Mucosa of rectum (tissue), 2 donors: ENCODE measurements around the gene VWF.

Experiments used
- H3K27ac ChIP-seq, 2 donors: one replicate each; pipeline ENCODE4 v1.7.0; 2013; ENCODE audit warnings: inconsistent platforms in 2 of 2, low read depth in 2 of 2, low read length in 2 of 2
- H3K27me3 ChIP-seq, 2 donors: one replicate each; pipeline ENCODE4 v1.7.0; 2013; ENCODE audit warnings: low read length in 2 of 2; ENCODE audit not compliant: control insufficient read depth in 2 of 2, insufficient read depth in 2 of 2
- H3K36me3 ChIP-seq, 2 donors: one replicate each; pipeline ENCODE4 v1.7.0; 2013; ENCODE audit warnings: low read length in 2 of 2; ENCODE audit not compliant: control insufficient read depth in 2 of 2, insufficient read depth in 2 of 2
- H3K4me1 ChIP-seq, 2 donors: one replicate each; pipeline ENCODE4 v1.7.0; 2013; ENCODE audit warnings: low read length in 2 of 2, mild to moderate bottlenecking in 1 of 2; ENCODE audit not compliant: control insufficient read depth in 2 of 2, insufficient read depth in 2 of 2
- H3K4me3 ChIP-seq, 2 donors: one replicate each; pipeline ENCODE4 v1.7.0; 2013; ENCODE audit warnings: low read length in 2 of 2
- H3K9ac ChIP-seq, 2 donors: one replicate each; pipeline ENCODE4 v1.7.0; 2013; ENCODE audit warnings: low read length in 2 of 2, low read depth in 1 of 2, mild to moderate bottlenecking in 1 of 2
- H3K9me3 ChIP-seq, 2 donors: one replicate each; pipeline ENCODE4 v1.7.0; 2013; ENCODE audit warnings: low read length in 2 of 2; ENCODE audit not compliant: control insufficient read depth in 2 of 2
- donor health status: healthy.
- donor health status: Normal muscosa, but diverticular disease.

VWF gene

DNA sequence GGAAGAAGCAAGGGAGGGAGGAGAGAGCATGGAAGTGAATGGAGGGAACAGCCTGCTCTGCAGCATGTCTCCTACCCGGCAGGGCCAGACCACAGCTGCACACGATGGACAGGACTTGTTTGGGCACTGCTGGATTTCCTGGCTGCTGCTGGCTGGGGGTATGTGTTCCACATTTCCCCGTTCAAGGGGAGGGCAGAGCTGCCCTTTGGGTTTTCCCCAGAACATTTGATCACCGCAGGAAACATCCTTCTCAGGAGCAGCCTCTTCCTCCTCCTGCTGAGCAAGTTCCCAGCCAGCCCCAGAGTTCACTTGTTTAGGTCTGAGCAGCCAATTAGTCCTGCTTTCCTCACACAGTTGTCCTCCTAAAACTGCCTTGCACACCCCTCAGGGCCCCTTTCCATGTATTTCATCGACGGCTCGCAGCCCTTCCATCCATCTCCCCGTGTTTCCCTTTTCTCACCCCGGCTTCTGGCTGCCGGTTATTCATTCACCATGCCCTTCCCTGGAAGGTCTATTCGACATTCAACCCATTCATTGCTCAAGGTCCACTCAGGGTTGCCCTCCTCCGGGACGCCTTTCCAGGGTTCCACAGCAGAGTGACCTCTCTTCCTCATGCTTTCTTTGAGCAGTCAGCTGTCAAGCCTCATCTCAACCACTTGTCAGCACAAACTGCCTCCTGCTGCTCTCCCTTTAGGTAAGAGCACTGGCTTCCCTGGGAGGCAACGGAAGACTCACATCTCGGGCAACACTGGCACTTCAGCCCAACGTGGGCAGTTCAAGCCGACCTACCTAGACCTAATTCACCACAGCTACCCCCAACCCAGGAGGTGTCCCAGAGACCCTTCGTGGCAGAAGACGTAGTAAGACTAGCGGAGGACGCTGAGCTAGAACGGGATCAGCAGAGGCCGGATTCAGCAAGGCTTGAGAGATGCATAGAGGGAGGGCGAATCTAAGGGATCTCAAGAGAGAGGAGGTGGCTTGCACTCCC, 159.3 kb downstream of the VWF start:
- no peaks in the 10 kb centered on the region for H3K4me1 ChIP-seq

DNA sequence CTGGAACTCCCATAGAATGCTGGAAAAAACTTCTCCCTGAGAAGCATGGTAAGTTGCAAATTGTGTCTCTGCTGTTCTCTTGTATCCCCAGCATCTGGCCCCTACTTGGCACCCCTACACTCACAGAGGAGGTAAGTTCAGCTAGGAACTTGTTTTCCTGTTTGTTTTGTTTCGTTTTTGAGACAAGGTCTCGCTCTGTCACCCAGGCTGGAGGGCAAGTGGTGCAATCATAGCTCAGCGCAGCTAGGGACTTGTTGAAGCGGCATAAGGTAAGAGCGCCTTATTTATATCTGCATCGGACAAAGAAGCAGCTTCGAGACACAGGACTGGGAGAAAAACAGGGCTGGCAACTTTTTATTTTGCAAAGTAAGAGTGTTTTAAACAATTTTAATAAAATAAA, 161.0 kb downstream of the VWF start:
- H3K4me3 ChIP-seq, result no peak overlapping the region
- H3K4me1 ChIP-seq, result no peaks in the 10 kb centered on the region
- no peak overlapping the region for H3K9ac ChIP-seq
- H3K36me3 ChIP-seq, result no peaks in the 10 kb centered on the region
- no peak overlapping the region for H3K27ac ChIP-seq
- H3K27me3 ChIP-seq, result peaks cover 0 to 8% of the 10 kb centered on the region in 2 donors
- H3K9me3 ChIP-seq, result no peaks in the 10 kb centered on the region

More for the DNA sequence above, 159.3 kb downstream of the VWF start:
- no peaks in the 10 kb centered on the region for H3K36me3 ChIP-seq
- peaks cover 0 to 8% of the 10 kb centered on the region in 2 donors for H3K27me3 ChIP-seq
- H3K9ac ChIP-seq, result no peak overlapping the region
- no peaks in the 10 kb centered on the region for H3K9me3 ChIP-seq
- no peak overlapping the region for H3K27ac ChIP-seq
- no peak overlapping the region for H3K4me3 ChIP-seq

DNA sequence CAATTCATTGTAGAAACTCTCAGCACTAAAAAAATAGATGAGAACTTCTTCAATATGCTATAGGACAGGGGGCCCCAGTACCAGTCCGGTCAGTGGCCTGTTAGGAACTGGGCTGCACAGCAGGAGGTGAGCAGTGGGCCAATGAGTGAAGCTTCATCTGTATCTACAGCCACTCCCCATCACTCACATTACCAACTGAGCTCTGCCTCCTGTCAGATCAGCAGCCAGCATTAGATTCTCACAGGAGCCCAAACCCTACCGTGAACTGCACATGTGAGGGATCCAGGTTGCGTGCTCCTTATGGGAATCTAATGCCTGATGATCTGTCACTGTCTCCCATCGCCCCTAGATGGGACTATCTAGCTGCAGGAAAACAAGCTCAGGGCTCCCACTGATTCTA, 163.7 kb downstream of the VWF start:
- Histone ChIP-seq H3K9ac (no peak overlapping the region), H3K4me1 (no peaks in the 10 kb centered on the region), H3K4me3 (no peak overlapping the region), H3K9me3 (no peaks in the 10 kb centered on the region), H3K36me3 (no peaks in the 10 kb centered on the region), H3K27ac (no peak overlapping the region), H3K27me3 (peaks cover 0 to 8% of the 10 kb centered on the region in 2 donors)

DNA sequence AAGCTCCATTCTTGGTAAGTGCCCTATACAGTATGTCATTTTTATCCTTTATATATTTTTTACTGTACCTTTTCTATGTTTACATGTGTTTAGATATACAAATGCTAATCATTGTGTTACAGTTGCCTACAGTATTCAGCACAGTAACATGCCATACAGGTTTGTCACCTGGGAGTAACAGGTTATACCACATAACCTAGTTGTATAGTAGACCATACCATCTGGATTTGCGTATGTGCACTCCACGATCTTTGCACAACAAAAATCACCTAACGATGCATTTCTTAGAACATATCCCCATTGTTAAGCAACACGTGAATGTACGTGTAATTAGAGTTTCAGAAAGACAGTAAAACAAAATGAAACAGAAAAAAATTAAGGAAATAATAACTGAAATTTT, 167.5 kb downstream of the VWF start:
- Histone ChIP-seq H3K9me3 (no peaks in the 10 kb centered on the region), H3K4me3 (no peak overlapping the region), H3K27ac (no peak overlapping the region)

DNA sequence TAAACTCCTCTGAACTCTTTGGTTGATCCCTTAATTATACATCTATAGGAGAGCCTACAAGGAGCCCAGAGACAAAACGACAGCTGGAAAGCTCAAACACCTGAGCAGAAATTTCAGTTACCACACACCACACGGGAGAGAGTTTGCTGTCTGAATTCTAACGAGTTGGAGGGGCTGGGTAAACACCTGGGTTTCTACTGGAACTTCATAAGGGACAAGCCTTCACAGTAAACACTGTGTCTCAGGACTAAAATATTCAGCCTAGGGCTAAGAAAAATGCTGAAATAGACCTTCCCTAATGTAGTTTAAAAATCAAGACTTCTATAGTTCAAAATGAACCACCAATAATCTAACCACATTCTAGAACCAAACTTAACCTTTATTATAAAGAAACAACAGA, 169.8 kb downstream of the VWF start:
- Histone ChIP-seq H3K4me1 (no peaks in the 10 kb centered on the region), H3K27me3 (peaks cover 6 to 17% of the 10 kb centered on the region in 2 donors), H3K9ac (no peak overlapping the region), H3K36me3 (no peaks in the 10 kb centered on the region), H3K27ac (no peak overlapping the region), H3K9me3 (no peaks in the 10 kb centered on the region), H3K4me3 (no peak overlapping the region)

More for the DNA sequence above, 167.5 kb downstream of the VWF start:
- H3K9ac ChIP-seq, result no peak overlapping the region
- no peaks in the 10 kb centered on the region for H3K36me3 ChIP-seq
- H3K27me3 ChIP-seq, result peaks cover 6 to 15% of the 10 kb centered on the region in 2 donors
- no peaks in the 10 kb centered on the region for H3K4me1 ChIP-seq

DNA sequence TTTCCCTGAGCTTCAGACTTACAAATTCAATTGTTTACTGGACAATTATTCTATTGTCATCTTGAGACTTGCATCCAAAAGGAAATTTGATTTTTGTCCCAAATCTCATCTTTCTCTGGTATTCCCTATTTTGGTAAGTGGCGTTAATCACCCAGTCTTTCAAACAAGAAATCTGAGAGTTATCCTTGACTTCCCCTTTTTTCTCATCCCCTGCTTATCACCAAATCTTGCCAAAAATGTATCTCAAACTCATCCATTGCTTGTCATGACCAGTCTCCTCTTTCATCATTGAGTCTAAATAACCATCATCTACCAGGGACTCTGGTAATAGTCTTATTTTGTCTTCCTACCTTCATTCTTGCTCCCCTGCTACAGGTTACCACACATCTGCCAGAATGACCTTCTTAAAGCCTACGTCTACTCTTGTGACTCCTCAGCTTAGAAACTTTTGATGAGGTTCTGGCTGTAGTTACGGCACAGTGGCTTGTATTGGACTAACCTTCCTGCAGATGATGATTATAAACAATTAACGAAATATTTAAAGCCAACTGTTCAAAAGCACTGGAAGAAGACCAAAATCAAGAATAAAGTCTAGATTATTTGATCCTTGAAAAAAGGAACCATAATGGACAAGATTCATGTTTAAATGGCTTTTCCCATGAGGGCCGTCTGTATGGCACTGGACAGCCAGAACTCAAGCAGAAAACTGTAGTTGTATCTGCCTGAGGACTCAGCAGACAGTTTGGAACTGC, 170.5 kb downstream of the VWF start:
- no peaks in the 10 kb centered on the region for H3K4me1 ChIP-seq
- peaks cover 7 to 18% of the 10 kb centered on the region in 2 donors for H3K27me3 ChIP-seq
- no peaks in the 10 kb centered on the region for H3K36me3 ChIP-seq
- H3K4me3 ChIP-seq, result no peak overlapping the region
- no peak overlapping the region for H3K27ac ChIP-seq
- no peak overlapping the region for H3K9ac ChIP-seq
- no peaks in the 10 kb centered on the region for H3K9me3 ChIP-seq

DNA sequence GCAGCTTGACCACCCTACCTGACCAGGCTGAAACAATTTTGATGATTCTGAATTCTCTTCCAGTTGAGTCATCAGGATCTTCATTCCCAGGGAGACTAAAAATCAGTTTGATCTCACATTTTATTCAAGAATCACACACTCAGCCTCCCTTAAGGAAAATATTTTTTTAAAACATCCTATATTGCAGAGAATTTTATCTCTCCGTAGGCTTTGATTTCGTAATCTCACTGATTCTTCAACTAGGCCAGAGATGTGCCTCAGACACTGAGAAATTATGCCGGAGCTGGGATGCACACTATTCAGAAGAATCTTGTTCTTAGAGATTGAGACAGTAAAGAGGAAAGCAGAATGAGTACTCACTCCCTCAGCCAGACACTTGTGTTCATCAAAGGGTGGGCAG, 172.4 kb downstream of the VWF start:
- H3K9ac ChIP-seq, result no peak overlapping the region
- H3K36me3 ChIP-seq, result no peaks in the 10 kb centered on the region
- no peaks in the 10 kb centered on the region for H3K9me3 ChIP-seq
- H3K27ac ChIP-seq, result no peak overlapping the region
- no peaks in the 10 kb centered on the region for H3K4me1 ChIP-seq
- H3K27me3 ChIP-seq, result peaks cover 13 to 32% of the 10 kb centered on the region in 2 donors
- H3K4me3 ChIP-seq, result no peak overlapping the region

DNA sequence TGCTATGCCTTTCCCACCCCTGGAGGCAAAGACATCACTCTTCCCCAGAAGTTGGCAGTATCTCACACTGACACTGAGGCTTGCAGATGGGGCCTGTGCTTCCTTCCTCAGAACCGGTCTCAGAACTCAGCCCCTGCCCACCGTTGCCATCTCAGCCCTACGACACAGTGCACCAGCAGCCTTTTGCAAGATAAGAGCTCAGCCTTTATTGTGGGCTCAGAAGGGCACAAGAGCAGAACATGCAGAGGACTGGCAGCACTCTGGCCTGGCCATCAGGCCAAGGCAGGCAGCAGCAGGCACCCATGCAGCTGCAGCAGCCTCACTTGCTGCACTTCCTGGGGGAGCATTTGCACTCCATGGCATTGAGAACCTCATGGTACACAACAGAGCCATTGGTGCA, 175.8 kb downstream of the VWF start:
- Histone ChIP-seq H3K9ac (no peak overlapping the region), H3K27ac (no peak overlapping the region), H3K36me3 (no peaks in the 10 kb centered on the region), H3K4me3 (no peak overlapping the region), H3K4me1 (no peaks in the 10 kb centered on the region), H3K9me3 (no peaks in the 10 kb centered on the region), H3K27me3 (peaks cover 35 to 53% of the 10 kb centered on the region in 2 donors)

DNA sequence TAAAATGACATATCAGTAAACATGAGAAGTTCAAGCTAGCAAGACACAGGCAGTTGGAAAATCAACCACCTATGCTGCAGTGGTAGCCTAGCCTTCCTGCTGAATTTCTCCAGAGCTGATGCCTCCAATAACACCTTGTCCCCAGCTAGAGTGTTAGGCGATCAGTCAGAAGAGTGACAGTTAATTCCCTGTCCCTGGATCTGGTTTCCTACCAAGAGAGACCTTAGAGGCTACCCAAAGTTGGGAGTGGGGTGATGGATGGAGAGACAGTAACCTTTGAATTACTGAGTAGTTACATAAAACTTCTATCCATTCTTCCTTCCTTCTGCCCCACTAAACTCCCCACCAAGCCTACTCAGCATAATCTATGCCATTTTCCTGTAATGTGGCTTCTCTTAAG, 177.5 kb downstream of the VWF start:
- no peak overlapping the region for H3K27ac ChIP-seq
- H3K9me3 ChIP-seq, result no peaks in the 10 kb centered on the region
- H3K4me3 ChIP-seq, result no peak overlapping the region
- no peaks in the 10 kb centered on the region for H3K4me1 ChIP-seq
- no peak overlapping the region for H3K9ac ChIP-seq
- no peaks in the 10 kb centered on the region for H3K36me3 ChIP-seq
- H3K27me3 ChIP-seq, result peaks cover 33 to 60% of the 10 kb centered on the region in 2 donors

DNA sequence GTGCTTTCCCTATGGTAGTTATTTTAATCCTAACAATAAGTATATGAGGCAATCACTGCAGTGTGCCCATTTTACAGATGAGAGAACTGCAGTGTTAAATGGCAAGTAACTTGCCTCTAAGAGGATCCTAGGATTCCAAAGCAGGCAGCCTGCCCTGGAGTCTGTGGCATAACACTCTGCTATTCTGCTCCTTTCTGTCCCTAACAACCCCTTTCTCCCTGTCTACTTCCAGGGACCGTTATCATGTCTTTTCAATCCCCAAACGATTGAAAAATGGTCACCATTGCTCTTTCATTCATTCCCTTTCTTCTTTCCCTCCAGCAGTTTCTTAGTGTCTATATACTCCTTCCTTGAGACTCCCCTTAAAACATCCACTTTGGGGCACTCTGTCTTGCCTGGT, 178.1 kb downstream of the VWF start:
- H3K36me3 ChIP-seq, result no peaks in the 10 kb centered on the region

More for the DNA sequence above, 178.1 kb downstream of the VWF start:
- Histone ChIP-seq H3K4me1 (no peaks in the 10 kb centered on the region), H3K9me3 (no peaks in the 10 kb centered on the region), H3K4me3 (no peak overlapping the region), H3K27me3 (peaks cover 33 to 60% of the 10 kb centered on the region in 2 donors), H3K9ac (no peak overlapping the region), H3K27ac (no peak overlapping the region)
